Nephron progenitor cell (in vitro differentiated cells): Measurements from ENCODE around the gene CFAP65.

ENCODE experiments used
- DNase-seq: peaks from one replicate; pipeline ENCODE4 v3.0.0; 2021
- H3K27ac Mint-ChIP-seq: 2 replicates; pipeline ENCODE4 v1.8.0; 2021; ENCODE audit warnings: mild to moderate bottlenecking, moderate library complexity, mixed read lengths
- H3K27me3 Mint-ChIP-seq: 2 replicates; pipeline ENCODE4 v1.8.0; 2021; ENCODE audit warnings: mild to moderate bottlenecking, low read depth, mixed read lengths; ENCODE audit not compliant: poor library complexity
- H3K36me3 Mint-ChIP-seq: 2 replicates; pipeline ENCODE4 v1.8.0; 2021; ENCODE audit warnings: low read depth, mixed read lengths
- H3K4me1 Mint-ChIP-seq: 2 replicates; pipeline ENCODE4 v1.8.0; 2021; ENCODE audit warnings: mixed read lengths
- H3K4me3 Mint-ChIP-seq: 2 replicates; pipeline ENCODE4 v1.8.0; 2021; ENCODE audit warnings: mild to moderate bottlenecking, moderate library complexity, mixed read lengths
- H3K9me3 Mint-ChIP-seq: 2 replicates; pipeline ENCODE4 v1.8.0; 2021; ENCODE audit warnings: mild to moderate bottlenecking, moderate library complexity, mixed read lengths
- CTCF ChIP-seq: fragments of 200-600 bp; sonication (generic); IDR thresholded peaks from 2 replicates; pipeline ENCODE4 v1.5.0; 2021; ENCODE audit warnings: antibody characterized with exemption

CFAP65 gene

DNA sequence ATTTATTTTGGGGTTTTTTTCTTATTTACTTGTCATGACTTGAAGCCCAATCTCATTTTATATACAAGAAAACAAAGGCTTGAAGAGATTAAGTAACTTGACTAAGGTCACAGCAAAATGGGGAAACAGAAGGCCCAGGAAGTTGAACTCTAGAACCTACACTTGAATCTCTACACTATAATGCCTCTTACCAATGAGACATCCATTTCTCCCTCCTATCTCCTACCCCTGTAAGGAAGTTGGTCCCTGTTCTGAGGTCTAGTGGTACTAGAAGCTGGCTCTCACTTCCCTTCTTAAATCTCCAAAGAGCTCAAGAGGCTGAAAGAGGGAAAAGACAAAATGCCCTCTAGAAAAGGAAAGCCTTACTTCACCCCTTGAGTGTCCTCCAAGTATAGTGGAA is 44.9 kb upstream of the CFAP65 start:
- no peak for TF ChIP-seq CTCF
- H3K4me1 Mint-ChIP-seq: peaks cover 24% of the 10 kb centered on the region
- peaks cover 10% of the 10 kb centered on the region for H3K36me3 Mint-ChIP-seq
- H3K27ac Mint-ChIP-seq: no peak overlapping the region
- no peak for DNase-seq
- H3K27me3 Mint-ChIP-seq: peaks cover 14% of the 10 kb centered on the region
- H3K4me3 Mint-ChIP-seq: no peak overlapping the region
- peaks cover 9% of the 10 kb centered on the region for H3K9me3 Mint-ChIP-seq

GRCh38 chr2:219084791-219085190 is 43.5 kb upstream of the CFAP65 start:
- Mint-ChIP-seq H3K36me3 (peaks cover 10% of the 10 kb centered on the region), H3K4me1 (peaks cover 24% of the 10 kb centered on the region), H3K27ac (no peak overlapping the region), H3K9me3 (peaks cover 9% of the 10 kb centered on the region), H3K4me3 (no peak overlapping the region), H3K27me3 (peaks cover 17% of the 10 kb centered on the region)
- no peak for TF ChIP-seq CTCF
- DNase-seq: no peak

GRCh38 chr2:219082332-219082958 is 41.1 kb upstream of the CFAP65 start:
- H3K27me3 Mint-ChIP-seq: peaks cover 17% of the 10 kb centered on the region
- H3K9me3 Mint-ChIP-seq: no peaks in the 10 kb centered on the region
- no peak for TF ChIP-seq CTCF

GRCh38 chr2:219081701-219082331 is 40.5 kb upstream of the CFAP65 start:
- Mint-ChIP-seq H3K36me3 (peaks cover 6% of the 10 kb centered on the region), H3K4me1 (peaks cover 14% of the 10 kb centered on the region), H3K27me3 (peaks cover 14% of the 10 kb centered on the region), H3K9me3 (no peaks in the 10 kb centered on the region), H3K4me3 (no peak overlapping the region), H3K27ac (no peak overlapping the region)
- no peak for DNase-seq
- TF ChIP-seq CTCF: no peak

More at GRCh38 chr2:219082332-219082958, 41.1 kb upstream of the CFAP65 start:
- DNase-seq: no peak
- Mint-ChIP-seq H3K4me1 (peaks cover 20% of the 10 kb centered on the region), H3K36me3 (no peaks in the 10 kb centered on the region), H3K4me3 (no peak overlapping the region), H3K27ac (no peak overlapping the region)

DNA sequence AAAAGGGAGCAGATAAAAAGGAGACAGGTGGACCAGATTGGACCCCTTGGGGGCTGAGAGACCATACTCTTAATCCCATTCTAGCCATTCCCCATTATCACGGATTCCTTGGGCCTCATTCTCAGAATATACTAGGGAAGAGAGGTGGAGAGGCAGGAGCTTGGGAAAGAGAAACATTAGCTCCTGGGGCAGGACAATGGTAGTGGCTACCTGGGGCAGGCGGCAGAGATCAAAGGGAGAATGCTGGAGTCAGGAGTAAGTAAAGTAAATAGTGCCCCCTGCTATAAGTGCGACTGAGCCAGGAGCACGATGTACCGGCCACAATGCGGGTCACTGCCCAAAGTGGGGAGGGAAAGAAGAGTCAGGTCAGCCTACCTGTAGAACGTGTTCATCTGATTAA is 39.8 kb upstream of the CFAP65 start:
- TF ChIP-seq CTCF: no peak
- Mint-ChIP-seq H3K27me3 (peaks cover 14% of the 10 kb centered on the region), H3K9me3 (no peaks in the 10 kb centered on the region), H3K36me3 (peaks cover 8% of the 10 kb centered on the region), H3K4me3 (no peak overlapping the region), H3K4me1 (peaks cover 7% of the 10 kb centered on the region), H3K27ac (no peak overlapping the region)
- DNase-seq: no peak

DNA sequence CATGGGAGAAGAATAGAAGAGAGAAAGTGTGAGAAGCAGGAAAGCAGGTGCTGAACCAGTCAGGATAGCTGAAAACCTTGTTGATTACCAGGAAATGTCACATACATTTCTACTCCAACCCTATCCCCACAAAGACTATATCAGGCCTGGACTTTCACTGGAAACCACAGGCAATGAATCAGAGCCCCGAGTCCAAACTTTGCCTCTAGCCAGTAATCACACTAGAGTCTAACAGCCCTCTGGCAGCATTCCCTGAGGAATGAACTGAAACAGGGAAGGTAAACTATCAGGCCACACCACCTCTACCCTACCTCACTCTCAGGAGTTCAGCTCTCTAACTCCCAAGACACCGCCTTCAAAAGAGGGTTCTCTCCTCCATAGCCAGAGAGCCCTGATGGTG is 38.1 kb upstream of the CFAP65 start:
- no peak overlapping the region for H3K27ac Mint-ChIP-seq
- H3K9me3 Mint-ChIP-seq: no peaks in the 10 kb centered on the region
- no peak for TF ChIP-seq CTCF
- H3K4me3 Mint-ChIP-seq: no peak overlapping the region
- DNase-seq: no peak
- H3K27me3 Mint-ChIP-seq: peaks cover 13% of the 10 kb centered on the region
- no peaks in the 10 kb centered on the region for H3K4me1 Mint-ChIP-seq
- H3K36me3 Mint-ChIP-seq: peaks cover 22% of the 10 kb centered on the region
